DLD1 (cell line): ENCODE results near the gene TMED5.
"Not testable (repeated sequence)": the region's sequence is repeated elsewhere in the genome, so short reads cannot be mapped to it uniquely, and the experiment has no call there.

ENCODE experiments used
- in situ Hi-C: cut with HindIII; loops from 2 replicates; pipeline ENCODE4 v1.10.0; 2017; ENCODE audit warnings: low sequenced_read_pairs

The TMED5 gene

GRCh38 chr1:93179886-93180722, at the start of gene TMED5:
TMED5 (minus strand) TSS chr1:93180413; CDS start chr1:93180242, 171 bp downstream.
- in situ Hi-C loops: no loop called here

GRCh38 chr1:93223023-93223675, 42.9 kb upstream of the TMED5 start:
- in situ Hi-C loops: no loop called here

GRCh38 chr1:93221913-93222312, 41.7 kb upstream of the TMED5 start:
- in situ Hi-C loops: no loop called here

GRCh38 chr1:93220716-93221115, 40.5 kb upstream of the TMED5 start:
- in situ Hi-C loops: not testable (repeated sequence)

- in situ Hi-C loops: no loop called here
These were observed 39.2 kb upstream of the TMED5 start for GRCh38 chr1:93219443-93219842.

- in situ Hi-C loops: no loop called here
These were observed 35.1 kb upstream of the TMED5 start for GRCh38 chr1:93215322-93215721.

- in situ Hi-C loops: no loop called here
These were observed 27.0 kb upstream of the TMED5 start for GRCh38 chr1:93207211-93207610.

- in situ Hi-C loops: no loop called here
These were observed 26.3 kb upstream of the TMED5 start for GRCh38 chr1:93206567-93206954.

GRCh38 chr1:93205892-93206566, 25.8 kb upstream of the TMED5 start:
- in situ Hi-C loops: no loop called here

- in situ Hi-C loops: no loop called here
These were observed 20.5 kb upstream of the TMED5 start for GRCh38 chr1:93200714-93201113.

GRCh38 chr1:93200086-93200620, 19.9 kb upstream of the TMED5 start:
- in situ Hi-C loops: no loop called here

GRCh38 chr1:93199150-93199549, 18.9 kb upstream of the TMED5 start:
- in situ Hi-C loops: no loop called here

- in situ Hi-C loops: no loop called here
These were observed 16.4 kb upstream of the TMED5 start for GRCh38 chr1:93196591-93196990.

GRCh38 chr1:93194231-93194990, 14.2 kb upstream of the TMED5 start:
- in situ Hi-C loops: no loop called here

GRCh38 chr1:93190432-93190831, 10.2 kb upstream of the TMED5 start:
- in situ Hi-C loops: no loop called here

GRCh38 chr1:93186667-93187066, 6.5 kb upstream of the TMED5 start:
- in situ Hi-C loops: no loop called here

- in situ Hi-C loops: no loop called here
These were observed 755 bp upstream of the TMED5 start, which contains the start of gene CCDC18 for GRCh38 chr1:93180723-93181613. CCDC18 (plus strand) TSS chr1:93180724; CDS start chr1:93183362, 2,638 bp downstream.

GRCh38 chr1:93178418-93178817, 1.8 kb downstream of the TMED5 start:
- in situ Hi-C loops: no loop called here

GRCh38 chr1:93177991-93178390, 2.2 kb downstream of the TMED5 start:
- in situ Hi-C loops: no loop called here

- in situ Hi-C loops: not testable (repeated sequence)
These were observed 5.6 kb downstream of the TMED5 start for GRCh38 chr1:93174638-93175037.
